Immature natural killer cell (primary cell): Measurements from ENCODE around the gene RAB19. TPM values are rescaled to one million over a fixed set of nuclear protein-coding genes. Genes with fewer than 3 reads are reported as not detected.
"Not testable (repeated sequence)": the region's sequence is repeated elsewhere in the genome, so short reads cannot be mapped to it uniquely, and the experiment has no call there.

Experiments used
- DNase-seq, 3 donors: peaks; one replicate each; pipeline ENCODE4 v3.0.0; 2022; ENCODE audit warnings: mixed read lengths in 1 of 3
- H3K27ac Mint-ChIP-seq, 6 donors: one replicate each; pipeline ENCODE4 v1.8.0; 2020; ENCODE audit warnings: mixed read lengths in 6 of 6, mild to moderate bottlenecking in 5 of 6, inconsistent platforms in 4 of 6, moderate library complexity in 3 of 6
- H3K27me3 Mint-ChIP-seq, 3 donors: one replicate each; pipeline ENCODE4 v1.8.0; 2020 to 2021; ENCODE audit warnings: low read depth in 3 of 3, mild to moderate bottlenecking in 3 of 3, mixed read lengths in 3 of 3, moderate library complexity in 3 of 3, inconsistent platforms in 1 of 3
- H3K36me3 Mint-ChIP-seq, 3 donors: one replicate each; pipeline ENCODE4 v1.8.0; 2020; ENCODE audit warnings: mixed read lengths in 3 of 3, inconsistent platforms in 2 of 3, mild to moderate bottlenecking in 2 of 3
- H3K4me1 Mint-ChIP-seq, 2 donors: one replicate each; pipeline ENCODE4 v1.8.0; 2020; ENCODE audit warnings: inconsistent platforms in 2 of 2, mild to moderate bottlenecking in 2 of 2, mixed read lengths in 2 of 2, moderate library complexity in 1 of 2
- H3K4me3 Mint-ChIP-seq, 5 donors: one replicate each; pipeline ENCODE4 v1.8.0; 2020; ENCODE audit warnings: mild to moderate bottlenecking in 5 of 5, mixed read lengths in 5 of 5, inconsistent platforms in 3 of 5, moderate library complexity in 3 of 5
- H3K9me3 Mint-ChIP-seq, 6 donors: one replicate each; pipeline ENCODE4 v1.8.0; 2020; ENCODE audit warnings: mild to moderate bottlenecking in 6 of 6, mixed read lengths in 6 of 6, inconsistent platforms in 4 of 6, moderate library complexity in 3 of 6
- polyA plus RNA-seq, 3 donors: library from polyadenylated mRNA; unstranded; fragments of 300-500 nt; fragmentation: Illumina TruSeq; gene quantifications; one replicate each; pipeline ENCODE4 v1.2.3, GENCODE V29; 2021

RAB19 gene
- polyA plus RNA-seq, 3 donors from 2014 or later, result 2.4 to 3.1 TPM; not detected in 1

GRCh38 chr7:140448781-140449480 is 45.1 kb downstream of the RAB19 start:
- H3K4me1 Mint-ChIP-seq, result peaks cover 27 to 34% of the 10 kb centered on the region in 2 donors
- H3K9me3 Mint-ChIP-seq, result no peaks in the 10 kb centered on the region
- no peak overlapping the region for H3K4me3 Mint-ChIP-seq
- peaks cover 0 to 5% (median 0%) of the 10 kb centered on the region in 3 donors for H3K27me3 Mint-ChIP-seq
- H3K27ac Mint-ChIP-seq, result no peak overlapping the region
- peaks cover 0 to 15% (median 6%) of the 10 kb centered on the region in 3 donors for H3K36me3 Mint-ChIP-seq
- DNase-seq, result no peak

- H3K27ac Mint-ChIP-seq, result peak overlapping the region in 4 of 6 donors; percentile 50 to 72 (median 64)
Observed at GRCh38 chr7:140451716-140452115, 47.9 kb downstream of the RAB19 start.

GRCh38 chr7:140453273-140453672 is 49.4 kb downstream of the RAB19 start:
- Mint-ChIP-seq H3K27me3 (peaks cover 0 to 13% (median 3%) of the 10 kb centered on the region in 3 donors), H3K4me3 (no peak overlapping the region), H3K27ac (no peak overlapping the region), H3K9me3 (no peaks in the 10 kb centered on the region), H3K36me3 (peaks cover 16 to 46% (median 34%) of the 10 kb centered on the region in 3 donors), H3K4me1 (peaks cover 29 to 56% of the 10 kb centered on the region in 2 donors)
- no peak for DNase-seq

More at GRCh38 chr7:140451716-140452115, 47.9 kb downstream of the RAB19 start:
- H3K9me3 Mint-ChIP-seq, result no peaks in the 10 kb centered on the region
- H3K4me3 Mint-ChIP-seq, result peak overlapping the region in 2 of 5 donors; percentile 22 to 26
- no peak for DNase-seq
- H3K36me3 Mint-ChIP-seq, result peaks cover 16 to 40% (median 27%) of the 10 kb centered on the region in 3 donors
- H3K4me1 Mint-ChIP-seq, result peaks cover 29 to 51% of the 10 kb centered on the region in 2 donors
- peaks cover 0 to 14% (median 1%) of the 10 kb centered on the region in 3 donors for H3K27me3 Mint-ChIP-seq

GRCh38 chr7:140453785-140454656 is 50.2 kb downstream of the RAB19 start:
- DNase-seq, H3K9me3 Mint-ChIP-seq, H3K4me3 Mint-ChIP-seq: not testable (repeated sequence)
- Mint-ChIP-seq H3K36me3 (peaks cover 16 to 51% (median 37%) of the 10 kb centered on the region in 3 donors), H3K27ac (peak overlapping the region in 4 of 6 donors; percentile 5 to 68 (median 39)), H3K27me3 (peaks cover 3 to 13% (median 3%) of the 10 kb centered on the region in 3 donors), H3K4me1 (peaks cover 29 to 59% of the 10 kb centered on the region in 2 donors)

- no peak for DNase-seq
- Mint-ChIP-seq H3K4me1 (peaks cover 29 to 61% of the 10 kb centered on the region in 2 donors), H3K4me3 (no peak overlapping the region), H3K9me3 (no peaks in the 10 kb centered on the region), H3K36me3 (peaks cover 16 to 56% (median 43%) of the 10 kb centered on the region in 3 donors), H3K27ac (peak overlapping the region in 3 of 6 donors; percentile 5 to 50 (median 28)), H3K27me3 (peaks cover 3 to 13% (median 4%) of the 10 kb centered on the region in 3 donors)
Observed at GRCh38 chr7:140454657-140455015, 50.8 kb downstream of the RAB19 start.

GRCh38 chr7:140455743-140456142 is 51.9 kb downstream of the RAB19 start:
- peaks cover 16 to 58% (median 47%) of the 10 kb centered on the region in 3 donors for H3K36me3 Mint-ChIP-seq
- H3K27ac Mint-ChIP-seq, result no peak overlapping the region
- no peaks in the 10 kb centered on the region for H3K9me3 Mint-ChIP-seq
- peaks cover 22 to 53% of the 10 kb centered on the region in 2 donors for H3K4me1 Mint-ChIP-seq
- peaks cover 3 to 13% (median 4%) of the 10 kb centered on the region in 3 donors for H3K27me3 Mint-ChIP-seq
- H3K4me3 Mint-ChIP-seq, result no peak overlapping the region
- DNase-seq, result no peak

GRCh38 chr7:140456551-140457051 is 52.7 kb downstream of the RAB19 start:
- no peak overlapping the region for H3K4me3 Mint-ChIP-seq
- H3K36me3 Mint-ChIP-seq, result peaks cover 16 to 64% (median 49%) of the 10 kb centered on the region in 3 donors
- DNase-seq, result no peak
- H3K27ac Mint-ChIP-seq, result no peak overlapping the region
- H3K9me3 Mint-ChIP-seq, result no peaks in the 10 kb centered on the region
- peaks cover 3 to 13% (median 4%) of the 10 kb centered on the region in 3 donors for H3K27me3 Mint-ChIP-seq
- peaks cover 14 to 51% of the 10 kb centered on the region in 2 donors for H3K4me1 Mint-ChIP-seq

GRCh38 chr7:140458201-140458600 is 54.3 kb downstream of the RAB19 start:
- no peaks in the 10 kb centered on the region for H3K9me3 Mint-ChIP-seq
- DNase-seq, result no peak
- peak overlapping the region in 1 of 6 donors; percentile 65 for H3K27ac Mint-ChIP-seq
- H3K4me3 Mint-ChIP-seq, result no peak overlapping the region
- peaks cover 3 to 13% (median 4%) of the 10 kb centered on the region in 3 donors for H3K27me3 Mint-ChIP-seq
- peaks cover 7 to 39% of the 10 kb centered on the region in 2 donors for H3K4me1 Mint-ChIP-seq
- peaks cover 16 to 59% (median 46%) of the 10 kb centered on the region in 3 donors for H3K36me3 Mint-ChIP-seq

GRCh38 chr7:140458916-140459315 is 55.1 kb downstream of the RAB19 start:
- H3K36me3 Mint-ChIP-seq, result peaks cover 16 to 55% (median 47%) of the 10 kb centered on the region in 3 donors
- H3K4me3 Mint-ChIP-seq, result no peak overlapping the region
- no peaks in the 10 kb centered on the region for H3K9me3 Mint-ChIP-seq
- H3K27me3 Mint-ChIP-seq, result peaks cover 4 to 10% (median 5%) of the 10 kb centered on the region in 3 donors
- H3K27ac Mint-ChIP-seq, result peak overlapping the region in 1 of 6 donors; percentile 1
- DNase-seq, result no peak
- peaks cover 6 to 40% of the 10 kb centered on the region in 2 donors for H3K4me1 Mint-ChIP-seq

GRCh38 chr7:140463111-140463510 is 59.3 kb downstream of the RAB19 start:
- Mint-ChIP-seq H3K27ac (no peak overlapping the region), H3K36me3 (peaks cover 11 to 32% (median 31%) of the 10 kb centered on the region in 3 donors), H3K4me3 (no peak overlapping the region)

GRCh38 chr7:140475747-140476333 is 72.0 kb downstream of the RAB19 start:
- Mint-ChIP-seq H3K36me3 (peaks cover 0 to 5% (median 4%) of the 10 kb centered on the region in 3 donors), H3K27ac (peak overlapping the region; percentile 7 to 89 (median 74)), H3K9me3 (no peaks in the 10 kb centered on the region), H3K4me3 (peak overlapping the region; percentile 60 to 86 (median 71)), H3K4me1 (peaks cover 44 to 53% of the 10 kb centered on the region in 2 donors), H3K27me3 (peaks cover 3 to 16% (median 10%) of the 10 kb centered on the region in 3 donors)
- peak; percentile 40 to 45 (median 43) for DNase-seq

More at GRCh38 chr7:140463111-140463510, 59.3 kb downstream of the RAB19 start:
- Mint-ChIP-seq H3K9me3 (no peaks in the 10 kb centered on the region), H3K27me3 (peaks cover 2 to 4% (median 4%) of the 10 kb centered on the region in 3 donors), H3K4me1 (peaks cover 6 to 24% of the 10 kb centered on the region in 2 donors)
- no peak for DNase-seq

GRCh38 chr7:140476698-140477261 is 72.9 kb downstream of the RAB19 start:
- H3K4me3 Mint-ChIP-seq, result peak overlapping the region; percentile 91 to 100 (median 95)
- peaks cover 3 to 16% (median 10%) of the 10 kb centered on the region in 3 donors for H3K27me3 Mint-ChIP-seq
- H3K36me3 Mint-ChIP-seq, result peaks cover 0 to 1% (median 1%) of the 10 kb centered on the region in 3 donors
- H3K9me3 Mint-ChIP-seq, result no peaks in the 10 kb centered on the region
- no peak for DNase-seq
- H3K4me1 Mint-ChIP-seq, result peaks cover 40 to 48% of the 10 kb centered on the region in 2 donors
- peak overlapping the region; percentile 89 to 95 (median 92) for H3K27ac Mint-ChIP-seq
